Germinal center (tissue), 1 donor: ENCODE results near the gene THRB.

ENCODE experiments used
- DNase-seq: peaks from one replicate; pipeline ENCODE4 v3.0.0; 2012; ENCODE audit warnings: mixed read lengths, low spot score

The THRB gene

GRCh38 chr3:24351779-24352469 lies 142.7 kb downstream of the THRB start:
- DNase-seq = no peak

GRCh38 chr3:24349367-24350019 lies 145.2 kb downstream of the THRB start:
- no peak for DNase-seq

- DNase-seq = no peak
These were observed 146.3 kb downstream of the THRB start for GRCh38 chr3:24348348-24348747.

DNA sequence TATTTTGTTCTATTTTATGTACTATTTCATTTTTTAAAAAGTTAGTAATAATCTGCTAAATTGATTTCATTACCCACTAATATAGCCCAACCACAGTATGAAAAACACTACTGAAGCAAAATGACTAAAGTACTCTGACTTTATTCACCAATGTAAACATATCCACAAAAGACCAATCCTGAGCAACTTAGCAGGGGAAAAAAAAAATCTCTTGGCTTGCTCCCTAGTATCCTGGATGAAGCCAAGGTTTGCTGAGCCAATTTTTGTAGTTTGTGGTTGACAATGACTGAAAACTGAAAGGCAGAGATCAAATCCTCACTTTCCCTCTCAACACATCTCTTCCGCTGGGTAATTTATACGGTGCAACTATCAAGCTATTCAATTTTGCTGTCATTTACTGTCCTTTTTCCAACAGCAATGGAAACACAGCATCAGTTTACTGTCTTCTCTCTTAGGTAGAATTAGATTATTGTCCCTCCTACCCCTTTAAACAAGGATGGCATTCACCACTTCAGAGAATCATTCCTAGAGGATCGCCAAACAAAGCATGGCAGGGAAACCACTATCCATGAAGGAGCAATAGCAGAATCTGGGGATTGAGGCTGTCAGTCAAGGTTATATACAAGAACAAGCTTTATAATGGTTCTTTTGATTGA lies 149.7 kb downstream of the THRB start:
- DNase-seq = no peak

- no peak for DNase-seq
These were observed 151.4 kb downstream of the THRB start for GRCh38 chr3:24343084-24343783.

- DNase-seq = no peak
These were observed 152.4 kb downstream of the THRB start for GRCh38 chr3:24342275-24342674.

DNA sequence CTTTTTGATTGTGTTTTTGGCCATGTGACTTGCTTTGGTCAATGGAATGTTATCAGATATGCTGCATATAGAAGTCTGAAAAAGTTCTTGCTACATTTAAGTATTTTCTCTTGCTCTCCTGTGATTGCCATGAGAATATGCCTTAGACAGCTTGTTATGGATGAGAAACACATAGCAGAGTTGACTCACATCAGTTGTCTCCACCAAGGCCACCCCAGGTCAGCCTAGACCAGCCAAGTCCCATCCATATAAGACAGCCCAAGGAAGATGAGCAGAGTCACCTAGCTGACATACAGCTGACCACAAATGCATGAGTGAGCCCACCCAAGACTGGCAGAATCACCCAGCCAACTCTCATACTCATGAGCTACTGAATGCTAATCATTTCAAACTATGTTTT lies 153.0 kb downstream of the THRB start:
- no peak for DNase-seq

DNA sequence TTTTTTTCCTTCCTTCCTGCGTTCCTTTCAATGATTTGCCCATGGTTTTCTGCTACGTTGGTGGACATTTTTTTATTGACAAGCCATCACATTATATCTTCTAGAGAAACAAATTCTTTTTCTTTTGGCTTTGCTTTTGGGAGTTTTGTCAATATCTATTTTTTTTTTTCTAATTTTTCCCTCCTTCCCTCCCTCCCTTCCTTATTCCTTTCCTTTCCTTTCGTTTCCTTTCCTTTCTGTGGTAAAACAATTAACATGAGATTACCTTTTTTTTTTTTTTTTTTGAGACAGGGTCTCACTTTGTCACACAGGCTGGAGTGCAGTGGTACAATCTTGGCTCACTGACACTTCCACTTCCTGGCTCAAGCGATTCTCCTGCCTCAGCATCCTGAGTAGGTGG lies 153.7 kb downstream of the THRB start:
- no peak for DNase-seq

- no peak for DNase-seq
These were observed 154.5 kb downstream of the THRB start for GRCh38 chr3:24340161-24340560.

DNA sequence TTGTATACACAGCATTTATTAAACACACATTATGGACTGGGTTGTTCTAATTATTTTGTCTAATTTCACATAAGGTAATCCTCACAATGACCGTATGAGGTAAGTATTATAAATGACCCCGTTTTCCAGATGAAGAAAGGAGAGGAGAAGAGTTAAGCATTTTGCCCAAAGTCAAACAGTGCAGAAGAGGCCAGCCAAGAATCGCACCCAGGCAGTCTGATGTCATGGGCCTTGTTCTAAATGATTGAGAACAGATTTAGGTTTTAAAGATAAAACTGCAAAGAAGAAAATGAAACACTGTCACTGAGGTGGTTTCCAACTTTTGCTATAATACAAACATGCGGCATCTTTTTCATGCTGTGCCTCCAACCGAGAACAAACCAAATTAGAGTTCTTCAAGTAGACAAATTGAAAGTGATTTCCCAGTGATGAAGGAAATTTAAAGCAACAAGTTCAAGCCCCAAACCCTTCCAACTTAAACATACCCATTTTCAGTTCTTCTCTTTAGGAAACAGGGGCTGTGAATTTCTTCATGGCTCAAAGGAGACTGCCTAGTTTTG lies 155.3 kb downstream of the THRB start:
- DNase-seq = no peak

DNA sequence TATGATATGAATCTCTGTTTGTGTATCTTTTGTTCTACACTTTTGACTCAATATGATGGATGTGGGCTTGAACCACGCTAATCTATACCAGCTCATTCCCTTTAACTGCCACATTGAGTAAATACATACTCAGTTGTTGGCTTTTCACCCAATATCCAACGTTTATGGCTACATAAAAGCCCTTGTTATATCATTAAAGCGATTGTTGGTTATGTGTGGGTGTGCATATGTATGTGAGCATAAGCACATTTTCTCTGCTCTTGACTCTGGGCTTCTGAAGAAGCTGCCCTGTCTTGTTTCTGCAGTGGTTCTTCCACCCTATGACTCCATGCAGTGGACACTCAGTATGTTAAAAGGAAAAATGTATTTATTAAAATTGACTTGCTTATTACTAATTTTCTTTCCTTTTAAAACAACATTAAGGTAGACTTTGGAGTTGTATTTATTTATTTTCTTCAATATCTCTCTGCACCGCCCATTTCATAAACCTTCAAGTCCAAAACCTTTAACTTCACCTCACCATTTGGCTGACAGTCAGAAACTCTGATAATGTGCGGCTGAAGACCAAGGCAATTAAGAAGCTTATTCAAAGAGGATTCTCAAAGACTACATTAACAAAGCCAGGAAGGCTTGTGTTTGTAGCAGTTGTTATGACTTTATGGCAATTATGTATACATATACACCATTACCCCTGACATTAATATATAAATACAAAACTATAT lies 156.1 kb downstream of the THRB start:
- no peak for DNase-seq

GRCh38 chr3:24336101-24336500 lies 158.5 kb downstream of the THRB start:
- no peak for DNase-seq

- DNase-seq = no peak
These were observed 162.6 kb downstream of the THRB start for GRCh38 chr3:24332092-24332491.

GRCh38 chr3:24323272-24323671 lies 171.4 kb downstream of the THRB start:
- no peak for DNase-seq

GRCh38 chr3:24320601-24321000 lies 174.0 kb downstream of the THRB start:
- no peak for DNase-seq

- no peak for DNase-seq
These were observed 175.9 kb downstream of the THRB start for GRCh38 chr3:24318677-24319287.

DNA sequence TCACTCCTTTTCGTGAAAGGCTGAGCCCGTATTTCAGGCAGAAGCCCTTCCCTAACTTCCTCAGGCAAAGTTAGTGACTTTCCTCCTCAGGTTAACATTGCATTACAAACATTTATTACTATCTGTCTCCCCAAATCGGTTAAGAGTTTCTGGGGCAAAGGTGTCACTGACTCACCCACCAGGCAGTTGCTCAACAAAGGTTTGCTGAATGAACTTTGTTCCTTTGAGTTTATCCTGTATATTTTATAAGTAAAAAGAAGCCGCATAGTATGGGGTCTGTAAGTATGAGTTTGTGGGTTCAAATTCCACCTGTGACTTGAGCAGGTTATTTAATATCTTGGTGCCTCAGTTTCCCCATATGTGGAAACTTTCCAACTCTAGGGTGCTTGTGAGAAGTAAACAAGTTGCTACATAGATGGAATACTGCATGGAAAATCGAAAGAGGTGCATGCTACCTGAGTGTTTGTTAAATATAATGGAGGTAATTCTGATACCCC lies 177.7 kb downstream of the THRB start:
- no peak for DNase-seq

GRCh38 chr3:24315971-24316370 lies 178.7 kb downstream of the THRB start:
- no peak for DNase-seq

DNA sequence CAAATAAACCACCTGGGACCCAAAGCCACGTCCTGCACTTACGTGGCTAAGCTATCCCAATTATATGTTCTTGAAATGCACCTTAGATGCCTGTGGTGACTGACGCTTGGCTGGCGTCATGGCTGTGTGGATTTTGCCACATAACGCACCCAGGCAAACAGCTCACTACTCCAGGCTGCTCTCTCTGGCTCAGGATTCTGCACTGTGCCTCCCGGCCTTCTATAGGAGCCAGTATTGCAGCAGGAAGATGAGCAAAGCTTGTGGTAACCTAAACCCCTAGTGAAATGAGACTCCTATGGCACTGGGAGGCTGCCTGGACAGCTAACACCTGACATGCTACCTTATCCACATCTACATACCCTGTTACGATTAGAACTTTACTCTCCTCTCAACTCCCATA lies 179.3 kb downstream of the THRB start:
- DNase-seq = no peak

DNA sequence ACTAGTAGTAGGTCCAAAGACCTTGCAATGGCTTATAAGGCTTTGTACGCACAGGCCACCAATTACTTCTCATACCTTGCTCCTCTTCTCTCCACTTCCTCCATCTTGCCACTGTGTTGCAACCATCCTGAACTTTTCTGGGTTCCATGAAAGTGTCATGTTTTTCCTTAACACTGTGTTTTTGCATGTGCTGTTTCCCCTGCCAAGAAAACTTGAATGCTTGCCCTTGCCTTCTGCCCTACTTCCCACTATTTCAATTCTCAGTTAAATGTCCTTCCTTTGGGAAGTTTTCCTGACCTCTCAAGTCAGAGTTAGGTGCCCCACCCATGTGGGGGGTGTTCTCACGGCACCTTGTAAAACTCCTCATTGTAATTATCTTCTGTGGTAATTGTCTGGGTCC lies 182.8 kb downstream of the THRB start:
- no peak for DNase-seq

DNA sequence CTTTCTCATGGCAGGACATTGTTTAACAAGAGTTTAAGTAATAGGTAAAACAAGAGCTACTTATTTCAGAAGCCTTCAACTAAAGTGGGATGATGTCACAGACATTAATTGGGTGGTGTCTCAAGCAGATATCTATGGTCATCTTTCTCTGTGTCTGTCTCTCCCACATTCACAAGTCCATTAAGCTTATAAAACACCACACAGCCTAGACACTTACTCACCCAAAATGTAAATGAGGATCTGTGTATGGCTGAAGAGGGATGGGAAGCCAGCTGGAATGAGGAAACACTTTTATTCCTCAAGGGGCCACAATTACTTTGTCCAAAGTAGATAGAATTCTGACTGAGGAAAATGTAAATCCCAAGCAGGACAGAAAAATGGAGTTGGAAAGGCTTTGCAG lies 183.8 kb downstream of the THRB start:
- no peak for DNase-seq
